AG09309 (cell line): Measurements from ENCODE around the gene CAMK1D.

Source experiments
- DNase-seq: peaks from one replicate; pipeline ENCODE4 v3.0.0-alpha.2; 2010; ENCODE audit warnings: low read depth
- H3K4me3 ChIP-seq: 2 replicates; pipeline ENCODE4 v1.5.1; 2011; ENCODE audit warnings: mild to moderate bottlenecking, low read depth, low read length, moderate library complexity; ENCODE audit not compliant: control insufficient read depth
- CTCF ChIP-seq: IDR thresholded peaks from 2 replicates; pipeline ENCODE4 v1.5.1; 2011; ENCODE audit warnings: mild to moderate bottlenecking, low read depth, low read length, inconsistent platforms; ENCODE audit not compliant: insufficient read depth, control insufficient read depth; ENCODE audit errors: missing control alignments

The CAMK1D gene

DNA sequence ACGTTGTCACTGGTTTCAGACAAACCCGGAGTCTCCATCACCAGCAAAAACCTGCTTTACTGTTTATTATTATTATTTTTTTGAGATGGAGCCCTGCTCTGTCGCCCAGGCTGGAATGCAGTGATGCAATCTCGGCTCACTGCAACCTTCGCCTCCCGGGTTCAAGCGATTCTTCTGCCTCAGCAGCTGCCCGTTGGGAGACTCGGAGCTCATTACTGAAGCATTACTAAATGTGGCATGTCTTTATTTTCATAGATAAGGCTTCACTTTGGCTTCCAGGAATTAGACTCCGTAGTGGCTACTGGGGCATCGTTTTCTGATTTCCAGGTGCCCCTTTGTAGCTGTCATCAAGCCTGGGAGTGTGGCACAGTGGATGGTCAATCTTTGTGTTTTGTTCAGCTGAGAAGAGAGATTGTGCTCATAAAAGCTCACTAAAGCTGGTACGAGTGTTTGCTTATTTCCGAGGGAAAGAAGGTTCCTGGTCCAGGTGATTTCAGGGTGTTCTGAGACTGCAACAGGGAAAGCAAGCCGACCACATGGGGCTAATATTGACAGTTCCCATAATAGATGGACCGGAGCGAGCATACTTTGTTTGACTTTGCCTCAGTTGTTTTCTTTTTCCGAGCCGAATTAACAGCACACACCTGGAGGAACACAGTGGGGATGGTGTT lies 163.1 kb downstream of the CAMK1D start:
- no peak overlapping the region for H3K4me3 ChIP-seq
- no peak for TF ChIP-seq CTCF
- DNase-seq, result no peak

- H3K4me3 ChIP-seq, result no peak overlapping the region
- no peak for TF ChIP-seq CTCF
- no peak for DNase-seq
Measured at GRCh38 chr10:12513003-12513365, 163.6 kb downstream of the CAMK1D start.

GRCh38 chr10:12513775-12514673 lies 164.7 kb downstream of the CAMK1D start:
- no peak for DNase-seq
- no peak for TF ChIP-seq CTCF

GRCh38 chr10:12518024-12518423 lies 168.7 kb downstream of the CAMK1D start:
- TF ChIP-seq CTCF, result no peak
- H3K4me3 ChIP-seq, result no peak overlapping the region
- no peak for DNase-seq

More at GRCh38 chr10:12513775-12514673, 164.7 kb downstream of the CAMK1D start:
- no peak overlapping the region for H3K4me3 ChIP-seq

GRCh38 chr10:12521423-12521822 lies 172.1 kb downstream of the CAMK1D start:
- no peak overlapping the region for H3K4me3 ChIP-seq
- DNase-seq, result no peak
- TF ChIP-seq CTCF, result no peak

GRCh38 chr10:12526311-12526710 lies 177.0 kb downstream of the CAMK1D start:
- H3K4me3 ChIP-seq, result no peak overlapping the region
- TF ChIP-seq CTCF, result no peak
- no peak for DNase-seq
